DMS79 treated with DMSO at 0.1 percent for 48 hours (cell line): ENCODE data around the gene TSFM.
A peak's percentile ranks its signal among the peaks of the same experiment; 100 is the strongest.

Experiments used
- DNase-seq: peaks from one replicate; lab custom pipeline; 2025; lab: John Stamatoyannopoulos, UW

The TSFM gene

DNA sequence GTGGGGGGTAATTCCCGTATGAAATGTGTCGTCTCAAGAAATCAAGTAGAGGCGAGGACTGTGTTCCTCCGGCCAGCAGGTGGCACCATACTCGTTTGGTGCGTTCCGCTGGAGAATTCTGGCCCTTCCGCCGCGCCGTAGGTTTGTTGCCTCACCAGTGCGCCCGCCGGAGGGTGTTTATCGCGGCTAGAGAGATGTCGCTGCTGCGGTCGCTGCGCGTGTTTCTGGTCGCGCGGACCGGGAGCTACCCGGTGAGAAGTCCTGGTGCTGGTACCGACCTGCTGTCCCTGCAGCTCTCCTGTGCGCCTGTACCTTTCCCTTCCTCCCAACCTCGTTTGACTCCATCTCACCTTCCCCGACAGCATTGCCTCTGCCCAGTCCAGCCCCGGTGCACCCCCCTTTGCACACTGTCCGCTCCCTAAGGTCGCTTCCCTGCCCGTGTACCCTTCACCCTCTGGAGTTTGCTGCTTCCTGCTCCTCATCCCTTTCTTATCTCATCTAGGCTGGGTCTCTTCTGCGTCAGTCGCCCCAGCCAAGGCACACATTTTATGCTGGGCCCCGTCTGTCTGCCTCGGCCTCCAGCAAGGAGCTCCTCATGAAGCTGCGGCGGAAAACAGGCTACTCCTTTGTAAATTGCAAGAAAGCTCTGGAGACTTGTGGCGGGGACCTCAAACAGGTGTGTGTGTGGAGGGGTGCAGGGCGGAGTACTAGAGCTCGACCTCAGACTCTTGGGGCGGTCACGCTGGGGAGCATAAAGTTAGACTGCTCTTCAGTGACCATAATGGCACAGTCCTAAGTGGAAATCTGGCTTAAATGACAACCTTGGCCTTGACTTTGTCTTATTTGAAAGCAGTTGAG lies at the start of gene TSFM:
TSS of gene TSFM (plus strand) at position 180 of the 858 bp plus-strand sequence. CDS start at position 195, 15 bp downstream.
- DNase-seq = peak; percentile 58

DNA sequence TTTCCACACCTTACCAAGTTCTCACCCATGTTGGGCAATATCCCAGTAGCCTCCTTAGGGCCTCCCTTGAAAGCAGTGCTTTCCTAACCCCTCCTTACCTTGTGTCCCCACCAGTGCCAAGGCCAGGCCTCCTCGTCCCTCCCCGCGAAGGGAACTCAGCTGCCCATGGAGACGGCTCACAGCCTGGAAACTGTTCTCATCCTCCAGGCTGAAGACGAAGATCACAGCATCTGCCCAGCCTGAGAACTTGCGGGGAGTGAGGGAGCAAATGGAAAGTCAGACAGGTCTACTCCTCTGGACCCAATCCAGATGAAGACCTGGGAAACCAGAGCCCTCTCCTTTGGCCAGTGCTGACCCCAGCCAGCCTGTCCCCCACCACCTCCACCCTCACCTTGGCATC lies 48.7 kb upstream of the TSFM start:
- DNase-seq = no peak

DNA sequence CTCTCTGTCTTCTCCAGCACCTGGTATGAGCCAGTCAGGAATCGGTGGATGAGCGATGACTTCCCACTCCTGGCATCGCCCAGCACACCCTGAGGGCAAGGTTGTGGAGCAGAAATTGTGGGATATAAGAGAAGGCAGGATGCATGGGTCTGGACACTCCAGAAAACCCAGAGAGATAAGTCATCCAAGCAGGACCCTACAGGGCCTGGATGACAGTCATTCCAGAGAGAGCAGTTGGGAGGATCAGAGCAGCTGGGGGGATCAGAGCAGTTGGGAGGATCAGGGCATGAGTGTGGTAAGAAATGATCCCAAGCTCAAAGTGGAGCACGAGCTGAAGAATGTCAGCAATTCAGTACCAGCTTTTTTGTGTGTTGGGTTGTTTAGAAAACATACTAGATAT lies 48.0 kb upstream of the TSFM start:
- DNase-seq = no peak

DNA sequence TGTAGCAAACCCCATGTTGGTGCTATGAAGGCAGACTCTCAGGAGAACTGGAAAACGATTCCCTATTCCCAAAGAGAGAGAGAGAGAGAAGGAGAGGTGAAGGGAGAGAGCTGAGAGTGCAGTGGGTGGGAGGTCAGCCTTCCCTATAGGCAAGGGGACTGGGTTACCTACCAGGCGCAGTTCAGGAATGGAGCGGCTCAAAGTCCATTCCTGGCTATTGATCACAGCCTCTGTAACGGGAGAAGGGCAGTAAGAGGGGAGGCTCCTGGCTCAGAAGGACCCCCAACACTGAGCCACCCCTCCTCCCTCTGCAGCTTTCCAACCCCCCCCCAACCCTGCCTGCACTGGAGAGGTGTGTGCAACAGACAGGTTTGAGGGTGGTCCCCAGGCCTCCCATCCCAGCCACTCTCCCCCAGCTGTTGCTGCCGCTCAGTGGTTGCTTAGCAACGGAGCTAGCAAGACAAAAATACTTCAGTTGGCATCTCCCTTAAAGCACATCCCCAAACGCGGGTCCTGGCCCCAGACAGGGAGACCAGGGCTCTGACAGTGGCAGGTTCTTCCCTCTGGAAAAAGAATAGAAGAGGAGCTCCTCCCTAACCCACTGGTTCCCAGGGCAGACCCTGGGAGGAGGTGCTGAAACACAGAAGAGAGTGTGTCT lies 47.3 kb upstream of the TSFM start:
- DNase-seq = peak; percentile 17

DNA sequence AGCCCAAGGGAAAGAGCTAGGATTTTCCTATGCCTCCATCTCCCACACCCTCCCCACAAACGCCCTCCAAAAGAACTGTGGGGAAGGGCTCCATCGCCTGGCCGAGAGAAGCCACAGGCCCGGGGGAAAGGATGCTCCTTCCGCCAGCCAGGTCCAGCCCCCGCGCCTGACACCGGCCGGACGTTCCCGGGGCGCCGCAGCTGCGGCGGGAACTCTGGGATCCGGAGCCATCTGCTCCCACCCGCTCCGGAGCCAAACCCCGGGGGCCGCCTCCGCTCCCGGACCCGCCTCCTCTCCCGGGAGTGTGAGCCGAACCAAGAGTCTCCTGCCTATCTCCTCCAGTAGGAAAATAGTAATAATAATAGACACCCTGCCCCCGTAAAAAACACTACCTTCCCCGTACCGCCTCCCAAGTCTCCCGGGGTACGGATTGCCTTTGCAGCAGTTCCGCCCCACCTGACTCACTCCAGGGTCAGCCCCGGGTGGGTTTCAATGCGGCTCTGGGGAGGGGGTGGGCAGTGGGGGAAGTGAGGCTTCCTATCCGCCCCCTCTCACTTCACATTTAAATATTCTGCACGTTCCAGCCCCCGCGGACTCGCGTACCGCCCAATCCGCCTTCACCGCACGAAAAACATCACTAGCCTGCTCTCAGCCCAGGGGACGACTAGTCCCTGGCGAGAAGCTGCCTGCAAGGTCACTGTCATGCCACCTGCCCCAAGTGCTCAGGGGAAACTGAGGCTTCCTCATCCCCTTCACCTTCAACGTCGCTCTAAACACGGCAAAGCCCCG lies 46.4 kb upstream of the TSFM start:
- no peak for DNase-seq

DNA sequence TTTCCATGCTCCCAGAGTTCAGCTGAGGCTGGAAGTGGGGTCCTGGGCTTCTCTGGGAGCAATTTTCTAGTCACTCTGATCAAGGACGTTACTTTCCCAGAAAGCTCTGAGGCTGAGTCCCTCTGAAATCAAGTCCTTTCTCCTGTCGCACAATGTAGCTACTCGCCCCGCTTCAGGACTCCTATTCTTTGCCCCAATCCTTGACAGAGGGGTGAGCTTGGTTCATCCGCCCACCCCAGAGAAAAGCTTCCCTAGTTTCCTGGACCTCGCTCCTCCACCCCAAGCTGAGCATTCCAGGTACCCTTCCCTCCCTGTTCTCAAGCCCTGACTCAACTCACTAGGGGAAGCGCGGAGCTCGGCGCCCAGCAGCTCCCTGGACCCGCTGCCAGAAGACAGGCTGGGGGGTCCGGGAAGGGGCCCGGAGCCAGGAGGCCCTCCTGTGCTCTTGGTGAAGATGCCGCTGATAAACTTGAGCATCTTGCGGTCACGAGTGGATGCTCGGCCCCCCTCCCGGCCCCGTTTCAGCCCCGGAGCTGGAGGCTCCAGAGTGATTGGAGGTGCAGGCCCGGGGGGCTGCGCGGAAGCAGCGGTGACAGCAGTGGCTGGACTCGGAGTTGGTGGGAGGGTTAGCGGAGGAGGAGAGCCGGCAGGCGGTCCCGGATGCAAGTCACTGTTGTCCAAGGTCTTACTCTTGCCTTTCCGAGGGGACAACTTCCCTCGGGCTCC lies 45.7 kb upstream of the TSFM start:
- no peak for DNase-seq

DNA sequence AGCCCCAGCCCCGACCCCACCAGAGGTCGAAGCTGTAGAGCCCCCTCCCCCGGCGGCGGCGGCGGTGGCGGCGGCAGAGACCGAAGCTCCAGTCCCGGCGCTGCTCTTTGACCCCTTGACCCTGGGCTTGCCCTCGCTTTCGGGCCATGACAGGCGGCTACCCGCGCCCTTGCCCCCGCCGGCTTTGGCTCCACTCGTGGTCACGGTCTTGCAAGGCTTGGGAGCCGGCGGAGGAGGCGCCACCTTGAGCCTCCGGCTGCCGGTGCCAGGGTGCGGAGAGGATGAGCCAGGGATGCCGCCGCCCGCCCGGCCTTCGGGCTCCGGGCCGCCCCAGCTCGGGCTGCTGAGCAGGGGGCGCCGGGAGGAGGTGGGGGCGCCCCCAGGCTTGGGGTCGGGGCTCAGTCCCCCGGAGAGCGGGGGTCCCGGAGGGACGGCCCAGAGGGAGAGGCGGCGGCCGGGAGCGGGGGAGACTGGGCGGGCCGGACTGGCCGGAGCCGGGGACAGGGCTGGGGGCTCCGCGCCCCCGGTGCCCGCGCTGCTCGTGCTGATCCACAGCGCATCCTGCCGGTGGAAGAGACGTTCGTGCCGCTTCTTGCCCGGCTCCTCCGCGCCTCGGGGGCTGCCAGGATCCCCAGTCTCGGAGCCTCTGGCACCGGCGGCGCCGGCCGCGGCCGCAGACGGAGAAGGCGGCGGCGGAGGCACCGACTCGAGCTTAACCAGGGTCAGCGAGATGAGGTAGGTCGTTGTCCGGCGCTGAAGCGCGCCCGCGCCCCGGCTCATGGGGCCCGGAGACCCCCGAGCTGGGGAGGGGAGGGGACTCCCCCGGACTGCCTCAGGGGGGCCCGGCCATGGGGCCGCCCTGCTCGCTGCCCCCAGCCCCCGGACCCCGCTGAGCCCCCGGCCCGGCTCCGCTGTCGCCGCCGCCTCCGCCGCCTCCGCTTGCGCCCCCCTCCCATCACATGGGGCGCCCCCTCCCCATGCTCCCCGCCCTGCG lies 44.8 kb upstream of the TSFM start:
- DNase-seq = no peak

DNA sequence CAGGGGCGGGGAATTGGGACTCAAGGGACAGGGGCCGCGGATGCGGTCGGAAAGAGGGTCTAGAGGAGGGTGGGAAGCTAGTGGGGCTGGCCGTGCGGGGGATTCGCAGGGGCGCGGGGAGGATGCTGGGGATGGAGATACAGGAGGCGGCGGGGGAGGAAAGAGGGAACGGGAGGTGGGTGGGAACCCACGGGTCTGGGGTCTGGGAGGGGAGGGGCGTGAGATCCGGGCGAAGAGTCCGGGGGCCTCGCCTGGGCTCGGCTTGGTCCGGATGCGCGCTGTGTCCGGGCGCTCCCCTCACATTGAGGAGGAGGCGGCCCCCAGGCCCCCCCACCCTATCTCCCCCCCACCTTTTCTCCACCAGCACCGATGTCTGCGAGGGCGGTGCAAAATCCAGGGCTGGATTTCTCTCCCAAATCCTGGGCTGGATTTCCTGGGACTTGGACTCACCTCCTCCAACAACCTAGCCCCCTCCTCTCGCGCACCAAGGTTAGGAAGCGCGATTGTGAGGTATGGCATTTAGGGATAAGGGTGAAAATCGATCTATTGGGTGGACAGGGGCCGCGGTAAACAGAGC lies 43.8 kb upstream of the TSFM start, which contains the start of gene AGAP2:
TSS of gene AGAP2 (minus strand) at position 82 of the 577 bp plus-strand sequence. CDS start 496 bp downstream, outside the sequence.
- peak; percentile 43 for DNase-seq

DNA sequence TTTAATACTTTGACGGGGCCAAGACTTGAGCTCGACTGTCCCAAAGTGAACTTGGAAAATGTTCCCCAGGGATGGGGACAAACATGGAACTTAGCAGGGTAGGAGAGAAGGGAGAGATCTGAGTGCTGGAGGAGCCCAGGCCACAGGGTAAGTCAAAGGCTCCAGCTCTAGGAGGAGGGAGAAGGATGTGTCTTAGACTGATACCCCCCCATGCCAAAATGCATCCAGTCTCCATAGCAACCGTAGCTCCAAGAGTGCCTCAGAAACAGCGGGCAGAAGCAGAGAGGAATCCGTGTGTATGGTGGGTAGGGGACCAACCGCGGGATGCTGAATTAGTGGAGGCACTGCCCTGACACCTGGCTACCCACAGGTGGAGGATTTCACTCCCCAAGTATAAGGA lies 43.2 kb upstream of the TSFM start:
- peak; percentile 26 for DNase-seq

DNA sequence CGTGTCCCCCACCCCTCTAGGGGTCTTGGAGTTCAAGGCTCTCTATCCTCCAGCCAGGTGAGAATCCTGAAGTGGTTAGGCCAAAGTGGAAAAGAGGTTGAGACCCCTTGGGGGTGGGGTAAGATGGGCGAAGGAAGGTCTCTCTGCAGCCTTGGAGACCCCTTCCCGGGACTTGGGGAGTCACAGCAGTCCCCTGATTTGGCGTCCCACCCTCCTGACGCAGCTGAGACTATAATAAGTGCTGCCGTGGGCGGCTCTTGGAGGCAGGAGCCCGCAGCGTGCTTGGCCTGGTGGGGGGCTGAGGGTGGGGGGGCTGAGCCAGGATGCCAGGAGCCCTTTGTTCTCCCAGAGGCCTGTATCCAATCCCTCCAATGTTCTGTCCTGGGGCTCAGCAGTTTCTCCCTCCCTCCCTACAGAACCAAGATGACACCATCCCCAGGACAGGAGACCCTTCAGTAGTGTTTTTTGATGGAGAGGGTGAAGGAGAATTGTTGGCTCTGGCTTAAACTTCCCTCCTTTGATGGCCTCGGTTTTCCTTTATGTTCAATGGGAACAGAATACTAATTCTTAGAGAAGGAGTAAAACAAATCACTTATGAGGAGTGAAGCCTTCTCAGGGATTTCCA lies 42.6 kb upstream of the TSFM start:
- no peak for DNase-seq

DNA sequence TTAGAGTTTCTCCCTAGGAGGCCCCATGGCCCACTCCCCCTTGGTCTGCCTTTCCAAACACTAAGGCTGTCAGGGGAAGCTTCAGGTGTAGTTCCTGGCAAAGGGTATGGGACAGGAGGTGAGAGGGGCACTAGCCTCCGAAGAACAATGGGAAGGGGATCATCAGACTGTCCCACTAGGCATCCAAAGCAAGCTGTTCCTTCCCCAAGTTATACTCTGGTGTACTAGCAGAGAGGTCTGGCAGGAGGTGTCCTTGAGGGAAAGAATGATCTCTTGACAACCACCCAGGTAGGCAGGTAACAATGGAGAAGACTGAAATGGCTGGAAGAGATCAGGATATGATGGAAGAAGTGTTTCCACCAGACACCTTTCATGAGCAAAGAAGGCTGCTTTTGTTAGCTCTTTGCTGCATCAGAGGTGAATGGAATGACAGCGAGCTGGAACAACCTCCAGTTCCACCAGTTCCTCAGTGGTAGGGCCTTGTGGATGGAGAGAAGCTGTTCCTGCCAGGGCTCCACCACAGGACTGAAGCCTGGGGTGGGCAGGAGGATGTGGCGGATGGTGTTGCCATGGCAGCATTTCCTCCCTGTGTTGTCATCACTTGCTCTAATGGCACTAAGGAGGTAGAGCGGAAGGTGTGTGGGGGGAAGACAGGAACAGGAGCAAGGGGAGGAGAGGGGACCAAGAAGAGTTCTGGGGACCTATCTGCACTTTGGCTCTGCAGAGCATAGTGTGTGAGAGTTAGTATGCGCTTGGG lies 41.8 kb upstream of the TSFM start:
- DNase-seq = no peak

DNA sequence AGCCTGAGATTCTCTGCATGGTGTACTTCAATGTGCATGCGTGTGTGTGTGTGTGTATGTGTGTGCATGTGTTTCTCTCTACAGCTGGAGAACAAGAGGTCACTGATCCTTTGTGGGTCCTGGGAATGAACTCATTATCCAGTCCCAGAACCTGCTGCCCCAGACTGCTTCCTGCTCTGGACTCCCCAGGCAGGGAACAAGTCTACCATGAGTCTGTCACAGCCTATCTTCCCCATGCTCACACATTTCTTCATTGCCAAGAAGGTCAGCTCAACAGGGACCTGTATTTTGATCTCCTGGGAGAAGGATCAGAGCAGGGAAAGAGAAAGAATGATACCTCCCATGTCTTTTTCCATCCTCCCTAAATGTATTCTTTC lies 41.2 kb upstream of the TSFM start:
- no peak for DNase-seq

DNA sequence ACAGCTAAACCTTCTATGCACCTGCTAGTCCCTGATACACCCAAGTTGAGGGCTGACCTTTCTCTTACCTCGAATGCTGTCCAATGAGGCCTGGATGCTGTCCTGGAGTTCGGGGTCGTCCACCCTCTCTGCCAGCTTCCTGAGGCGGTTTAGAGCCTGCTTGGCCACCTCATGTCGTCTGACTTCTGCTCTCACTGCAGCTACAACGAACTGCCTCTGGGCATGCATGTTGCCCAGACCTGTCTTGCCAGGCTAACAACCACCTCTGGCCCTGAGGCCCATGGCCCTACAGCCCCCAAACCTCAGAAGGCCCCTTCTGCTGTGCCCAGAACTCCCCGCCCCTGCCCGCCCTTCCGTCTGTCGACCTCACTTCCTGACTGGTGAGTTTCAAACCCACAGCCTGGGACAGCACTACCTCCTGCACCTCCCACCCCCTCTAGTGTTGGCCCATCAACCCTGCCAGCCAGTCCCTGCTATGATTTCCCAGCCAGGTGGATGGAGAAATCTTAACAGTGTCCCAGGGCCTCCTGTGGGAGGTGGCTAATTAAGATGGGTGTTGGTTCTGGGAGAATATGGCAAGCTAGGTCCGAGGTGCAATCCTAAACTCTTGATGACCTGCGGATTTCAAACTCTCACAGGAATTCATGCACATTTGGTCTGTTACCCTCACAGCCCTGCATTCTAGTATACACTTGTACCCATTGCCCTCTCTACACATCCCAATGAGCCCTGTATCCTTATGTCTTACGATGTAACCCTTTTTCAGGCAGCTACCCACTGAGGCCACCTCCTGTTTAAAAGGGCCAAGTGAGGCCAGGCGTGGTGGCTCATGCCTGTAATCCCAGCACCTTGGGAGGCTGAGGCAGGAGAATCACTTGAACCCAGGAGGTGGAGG lies 40.5 kb upstream of the TSFM start:
- DNase-seq = no peak

DNA sequence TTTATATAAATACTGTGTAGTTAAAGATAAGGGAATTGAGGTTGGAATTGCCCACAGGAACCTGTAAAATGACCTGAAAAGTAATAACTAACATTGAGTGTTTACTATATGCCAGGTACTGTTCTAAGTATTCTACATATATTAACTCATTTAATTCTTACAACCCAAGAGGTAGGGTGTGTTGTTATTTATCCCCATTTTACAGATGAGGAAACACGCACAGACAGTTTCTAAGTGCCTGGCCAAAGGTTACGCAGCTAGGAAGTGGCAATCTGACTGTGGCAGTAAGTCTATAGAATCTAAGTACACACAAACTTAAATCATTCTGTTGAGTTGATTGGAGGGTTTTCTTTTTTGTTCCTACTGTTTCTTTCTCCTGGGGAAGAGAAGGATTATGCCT lies 38.8 kb upstream of the TSFM start:
- no peak for DNase-seq

DNA sequence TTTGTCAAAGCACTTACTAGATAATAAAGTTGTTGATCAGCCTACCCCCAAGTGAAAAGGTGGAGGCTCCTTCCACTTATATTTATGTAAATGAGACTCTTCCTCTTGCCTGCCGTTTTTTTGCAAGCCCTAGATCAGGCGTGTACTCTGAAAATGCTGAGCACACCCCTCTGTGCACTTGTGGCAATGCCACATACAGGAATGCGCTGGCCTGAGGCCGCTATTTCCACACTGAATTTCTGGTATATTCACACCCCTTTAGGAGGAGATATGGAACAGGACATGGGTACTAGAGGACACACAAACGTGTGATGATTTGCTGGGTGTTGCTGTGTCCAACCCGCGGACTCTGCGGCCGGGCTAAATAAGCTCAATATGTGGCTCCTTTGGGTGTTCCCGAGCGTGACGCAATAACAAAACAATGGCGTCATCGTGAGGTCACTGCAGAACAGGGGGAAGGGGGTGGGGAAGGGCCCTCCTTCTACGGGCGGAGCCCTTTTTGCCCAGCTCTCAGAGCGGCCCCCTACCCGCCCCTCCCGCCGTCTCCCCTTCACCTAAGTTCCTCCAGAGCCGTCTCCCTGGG lies 38.3 kb upstream of the TSFM start:
- DNase-seq = peak; percentile 70

DNA sequence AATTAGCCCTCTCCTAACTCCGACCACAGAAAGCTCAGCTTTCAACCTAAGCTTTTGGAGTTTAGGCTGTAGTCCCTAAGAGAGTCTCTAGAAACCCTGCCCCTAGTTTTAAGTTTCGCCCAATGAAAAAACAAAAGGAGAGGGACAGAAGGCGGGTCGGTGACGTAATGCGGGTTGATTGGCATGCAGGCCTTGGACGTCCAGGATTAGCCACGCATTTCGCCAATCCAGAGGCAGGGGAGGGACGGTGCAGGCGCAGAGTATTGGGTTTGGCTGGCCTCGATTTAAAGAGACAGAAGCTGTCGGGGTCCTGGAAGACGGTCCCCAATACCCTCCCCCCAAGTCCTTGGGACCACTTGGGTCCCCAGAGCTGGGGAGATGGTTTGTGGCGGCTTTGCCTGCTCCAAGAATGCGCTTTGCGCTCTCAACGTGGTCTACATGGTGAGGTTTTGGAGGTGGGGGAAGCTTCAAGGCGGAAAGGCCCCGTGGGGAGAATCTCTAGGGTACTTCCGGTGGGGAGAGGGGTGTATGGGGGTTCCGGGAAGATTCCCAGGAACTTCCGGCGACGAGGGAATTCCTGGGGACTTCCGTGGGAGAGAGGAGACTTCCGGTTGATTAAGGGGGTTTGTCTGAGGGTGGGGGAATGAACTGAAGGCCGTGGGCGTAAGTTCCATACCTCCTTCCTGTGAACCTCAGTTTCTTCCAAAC lies 37.7 kb upstream of the TSFM start, which contains the start of gene TSPAN31:
TSS of gene TSPAN31 (plus strand) at position 263 of the 708 bp plus-strand sequence. CDS start at position 379, 116 bp downstream.
- peak; percentile 94 for DNase-seq

DNA sequence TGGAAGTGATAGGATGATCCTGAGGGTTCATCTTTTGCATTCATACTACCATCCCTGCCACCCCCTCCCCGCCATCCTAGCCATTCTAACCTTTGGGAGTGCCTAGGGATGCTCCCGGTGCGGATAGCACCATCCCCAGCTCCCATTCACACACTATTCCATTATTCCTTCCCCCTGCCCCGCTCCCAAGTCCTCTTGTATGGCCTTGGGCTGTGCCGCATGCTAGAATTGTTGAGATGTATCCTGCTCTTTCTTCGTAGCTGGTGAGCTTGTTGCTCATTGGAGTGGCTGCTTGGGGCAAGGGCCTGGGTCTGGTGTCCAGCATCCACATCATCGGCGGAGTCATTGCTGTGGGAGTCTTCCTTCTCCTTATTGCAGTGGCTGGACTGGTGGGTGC lies 37.1 kb upstream of the TSFM start:
- DNase-seq = no peak
